K562 (cell line): ENCODE results near the gene CCDC194. TPM values are rescaled to one million over a fixed set of nuclear protein-coding genes. Genes with fewer than 3 reads are reported as not detected.

Experiments used
- ATAC-seq: fragments of 200-7000 bp; cut with Tn5 transposase; 3 replicates; pipeline ENCODE4 v1.9.1; 2020; ENCODE audit warnings: moderate library complexity
- BruUV-seq: library from RNA; stranded (reverse); fragments of 400-500 nt; replicated peaks from 2 replicates; lab custom pipeline; 2021; lab: Mats Ljungman, UMichigan
- CTCF ChIA-PET: fragments of 300-600 bp; formaldehyde crosslinking; extraction: SDS; loops from one replicate; lab custom pipeline; 2021; ENCODE audit warnings: low intra/inter-chr PET ratio; lab: Yijun Ruan, JAX
- POLR2A ChIA-PET: fragments of 300-600, 350-650 bp; sonication (Branson Sonifier 250); formaldehyde crosslinking; extraction: SDS; loops from one replicate; lab custom pipeline; 2021; ENCODE audit warnings: antibody characterized with exemption, inconsistent platforms; lab: Yijun Ruan, JAX
- DNase-seq, 4 experiments: peaks; one replicate each; pipeline versions ENCODE4 v3.0.0 to v3.0.0-alpha.2; 2011 to 2018; ENCODE audit warnings: low spot score in 3 of 4, mixed read lengths in 3 of 4; ENCODE audit errors: extremely low read depth in 1 of 4
- FAIRE-seq: peaks from 2 replicates; lab custom pipeline; 2011; peaks lifted over from hg19 to GRCh38; lab: Jason Lieb, UNC
- H2AFZ ChIP-seq: 2 replicates; pipeline ENCODE4 v1.6.0; 2011; ENCODE audit warnings: low read depth, low read length, control low read depth, inconsistent platforms
- H3K27ac ChIP-seq: fragments of 200-600 bp; 3 replicates; pipeline ENCODE4 v1.8.0; 2011; ENCODE audit warnings: low read depth, mild to moderate bottlenecking, control low read depth, inconsistent platforms, low read length, moderate library complexity, mixed read lengths; ENCODE audit errors: extremely low read depth
- H3K27me3 ChIP-seq, 2 experiments: fragments of 300-600 bp in 1 of 2; 2 replicates in 1 of 2; 3 replicates in 1 of 2; pipeline versions ENCODE4 v1.6.0 to v1.8.0; 2011; ENCODE audit warnings: inconsistent platforms in 2 of 2, low read length in 2 of 2, mild to moderate bottlenecking in 1 of 2, mixed read lengths in 1 of 2, moderate library complexity in 1 of 2; ENCODE audit not compliant: control insufficient read depth in 2 of 2, insufficient read depth in 2 of 2
- H3K36me3 ChIP-seq: fragments of 300-600 bp; 3 replicates; pipeline ENCODE4 v1.8.0; 2011; ENCODE audit warnings: mild to moderate bottlenecking, low read length, inconsistent platforms; ENCODE audit not compliant: control insufficient read depth, insufficient read depth
- H3K4me1 ChIP-seq, 2 experiments: fragments of 200-600 bp in 1 of 2; replicated peaks in 1 of 2; 2 replicates in 1 of 2; 3 replicates in 1 of 2; pipeline versions ENCODE4 v1.5.1 to v1.8.0; 2011; ENCODE audit warnings: inconsistent platforms in 2 of 2, low read length in 2 of 2, mild to moderate bottlenecking in 1 of 2, mixed read lengths in 1 of 2, moderate library complexity in 1 of 2; ENCODE audit not compliant: control insufficient read depth in 2 of 2, insufficient read depth in 2 of 2
- H3K4me2 ChIP-seq: 2 replicates; pipeline ENCODE4 v1.6.1; 2011; ENCODE audit warnings: low read length, control low read depth, inconsistent platforms, mixed read lengths; ENCODE audit not compliant: insufficient read depth
- H3K4me3 ChIP-seq: fragments of 200-600 bp; sonication (generic), shearing (Covaris generic); 2 replicates; pipeline ENCODE4 v1.5.1; 2016; ENCODE audit warnings: control low read depth, inconsistent platforms
- H3K79me2 ChIP-seq: fragments of 200-600 bp; 3 replicates; pipeline ENCODE4 v1.8.0; 2011; ENCODE audit warnings: low read length, inconsistent platforms; ENCODE audit not compliant: control insufficient read depth, insufficient read depth
- H3K9ac ChIP-seq, 2 experiments: 2 replicates each; pipeline versions ENCODE4 v1.6.0 to v1.6.1; 2011; ENCODE audit warnings: low read depth in 2 of 2, low read length in 2 of 2, control low read depth in 1 of 2, inconsistent platforms in 1 of 2, mild to moderate bottlenecking in 1 of 2, mixed read lengths in 1 of 2; ENCODE audit not compliant: insufficient read depth in 1 of 2
- H3K9me1 ChIP-seq: one replicate; pipeline ENCODE4 v1.6.0; 2011; ENCODE audit warnings: inconsistent platforms, mild to moderate bottlenecking, low read length, moderate library complexity; ENCODE audit not compliant: control insufficient read depth, insufficient read depth
- H3K9me3 ChIP-seq: replicated peaks from 2 replicates; pipeline ENCODE4 v1.5.1; 2011; ENCODE audit warnings: low read depth, low read length, inconsistent platforms; ENCODE audit not compliant: control insufficient read depth, insufficient read depth
- H4K20me1 ChIP-seq: replicated peaks from 2 replicates; pipeline ENCODE4 v1.6.1; 2011; ENCODE audit warnings: low read length, inconsistent platforms, mixed read lengths; ENCODE audit not compliant: control insufficient read depth, insufficient read depth
- BCL6 ChIP-seq: fragments of 250-450 bp; sonication (Bioruptor Pico); IDR thresholded peaks from 2 replicates; pipeline ENCODE4 v1.4.0; 2020
- GTF2F1 ChIP-seq: IDR thresholded peaks from 2 replicates; pipeline ENCODE4 v1.6.1; 2011; ENCODE audit warnings: low read depth, low read length, improper control_type of control experiment
- HNRNPK ChIP-seq: fragments of 200-400 bp; formaldehyde crosslinking; IDR thresholded peaks from one replicate; pipeline ENCODE4 v1.6.1; 2018; ENCODE audit warnings: mild to moderate bottlenecking, low read depth, low read length; ENCODE audit not compliant: poor library complexity, severe bottlenecking
- MTA1 ChIP-seq: fragments of 450-650 bp; IDR thresholded peaks from 2 replicates; pipeline ENCODE4 v1.6.1; 2017; ENCODE audit warnings: borderline replicate concordance
- ZNF274 ChIP-seq: IDR thresholded peaks from 2 replicates; pipeline ENCODE4 v1.6.1; 2011; ENCODE audit warnings: low read depth, mild to moderate bottlenecking, low read length, moderate library complexity, borderline replicate concordance
- WGBS: fragments of 100-300 bp; shearing (Covaris generic); methylation state at CpG from one replicate; pipeline ENCODE4 v1.1.6; 2016; ENCODE audit warnings: low coverage, mixed read lengths; ENCODE audit not compliant: insufficient coverage; ENCODE audit errors: missing lambda C conversion rate; 5-methylcytosine and 5-hydroxymethylcytosine counted together
- in situ Hi-C: fragments of 300-500 bp; cut with MboI; formaldehyde crosslinking; loops from 4 replicates; pipeline ENCODE4 v1.15.0; 2018; ENCODE audit warnings: inconsistent platforms, mixed read lengths
- intact Hi-C: fragments of 100-400 bp; cut with micrococcal nuclease; formaldehyde crosslinking; loops from 2 replicates; pipeline ENCODE4 v1.14.2; 2022
- polyA plus RNA-seq, 8 experiments: library from polyadenylated mRNA; depleted of rRNA in 4 of 8; stranded (reverse) in 5 of 8; unstranded in 3 of 8; fragments of >200 nt; fragmentation: Nextera tagmentation in 2 of 8; fragmentation: Illumina TruSeq in 1 of 8; extraction: Ambion mirVana in 2 of 8; extraction: Trizol in 1 of 8; gene quantifications; 2 replicates each; pipeline versions ENCODE4 v1.2.1 to v1.2.3, GENCODE V29; 2011 to 2014; ENCODE audit warnings: inconsistent platforms in 1 of 8, missing spikeins in 1 of 8
- total RNA-seq, 7 experiments: library from RNA; depleted of rRNA in 6 of 7; stranded (reverse); fragments of >200 nt in 6 of 7; fragmentation: Illumina TruSeq in 2 of 7; extraction: Trizol in 2 of 7; gene quantifications; 2 replicates each; pipeline versions ENCODE4 v1.2.1 to v1.2.3, GENCODE V29; 2011 to 2021; ENCODE audit warnings: low replicate concordance in 1 of 7
- TF ChIP-seq, protein P1 (sequence below): fragments of 450-650 bp; formaldehyde crosslinking; IDR thresholded peaks from 2 replicates; pipeline ENCODE4 v1.4.0; 2020; ENCODE audit warnings: mild to moderate bottlenecking, mixed read lengths

Gene CCDC194
- total and polyA plus RNA-seq, 9 of the 15 experiments (the other 6 are each of a cell fraction or from before 2014, with no cell fraction given) = 0.13 to 1.3 (median 0.39) TPM; not detected in 3

DNA sequence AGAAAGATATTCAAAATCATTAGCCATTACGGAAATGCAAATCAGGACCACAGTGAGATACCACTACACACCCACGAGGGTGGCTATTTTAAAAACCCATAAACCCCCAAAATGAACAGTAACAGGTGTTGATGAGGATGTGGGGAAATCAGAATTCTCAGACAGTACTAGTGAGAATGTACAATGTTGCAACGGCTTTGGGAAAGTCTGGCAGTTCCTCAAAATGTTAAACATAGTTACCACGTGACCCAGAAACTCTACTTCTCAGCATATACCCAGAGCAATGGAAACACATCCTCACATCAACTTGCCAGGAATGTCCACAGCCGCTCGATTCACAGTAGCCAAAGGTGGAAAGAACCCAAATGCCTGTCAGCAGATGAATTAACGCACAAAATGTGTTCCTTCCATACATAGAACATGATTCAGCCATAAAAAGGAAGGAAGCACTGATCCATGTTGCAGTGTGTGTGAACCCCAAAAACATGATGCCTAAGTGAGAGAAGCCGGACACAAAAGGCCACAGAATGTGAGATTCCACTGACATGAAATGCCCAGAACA, 23.9 kb downstream of the CCDC194 start (continued):
- TF ChIP-seq, protein P1, sequence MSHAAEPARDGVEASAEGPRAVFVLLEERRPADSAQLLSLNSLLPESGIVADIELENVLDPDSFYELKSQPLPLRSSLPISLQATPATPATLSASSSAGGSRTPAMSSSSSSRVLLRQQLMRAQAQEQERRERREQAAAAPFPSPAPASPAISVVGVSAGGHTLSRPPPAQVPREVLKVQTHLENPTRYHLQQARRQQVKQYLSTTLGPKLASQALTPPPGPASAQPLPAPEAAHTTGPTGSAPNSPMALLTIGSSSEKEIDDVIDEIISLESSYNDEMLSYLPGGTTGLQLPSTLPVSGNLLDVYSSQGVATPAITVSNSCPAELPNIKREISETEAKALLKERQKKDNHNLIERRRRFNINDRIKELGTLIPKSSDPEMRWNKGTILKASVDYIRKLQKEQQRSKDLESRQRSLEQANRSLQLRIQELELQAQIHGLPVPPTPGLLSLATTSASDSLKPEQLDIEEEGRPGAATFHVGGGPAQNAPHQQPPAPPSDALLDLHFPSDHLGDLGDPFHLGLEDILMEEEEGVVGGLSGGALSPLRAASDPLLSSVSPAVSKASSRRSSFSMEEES (CRISPR knock-in tag) = peak; percentile 93

- ATAC-seq = no peak
- no peak overlapping the region for H3K4me3 ChIP-seq
- H3K79me2 ChIP-seq = no peaks in the 10 kb centered on the region
- DNase-seq = peak in 2 of 4 experiments; percentile 6
- no TSS peak for BruUV-seq
- TF ChIP-seq GTF2F1 (no peak), BCL6 (CRISPR knock-in tag) (no peak), MTA1 (no peak), HNRNPK (no peak), ZNF274 (no peak)
- peak overlapping the region in 1 of 2 experiments; percentile 31; a peak in 2 of 4 replicates for H3K9ac ChIP-seq
- H2AFZ ChIP-seq = no peak overlapping the region
- no peaks in the 10 kb centered on the region for H3K9me1 ChIP-seq
- H4K20me1 ChIP-seq = no peaks in the 10 kb centered on the region
- H3K9me3 ChIP-seq = no peaks in the 10 kb centered on the region
- H3K4me2 ChIP-seq = no peak overlapping the region
- no peaks in the 10 kb centered on the region for H3K36me3 ChIP-seq
- no peak overlapping the region for H3K27ac ChIP-seq
- ChIA-PET CTCF (no interaction called here), POLR2A (interaction anchor here (0.9 to 1.6 kb wide), 2 partner anchors 21 to 130 kb away, joined by 3 to 7 read pairs; no protein-coding TSS in a partner anchor)
- peaks cover 5 to 7% of the 10 kb centered on the region in 2 experiments; a peak in 4 of 5 replicates for H3K4me1 ChIP-seq
- WGBS = 17% methylated on average over 18 of the region's 22 CpGs
- FAIRE-seq = no peak
- in situ Hi-C loops (no loop called here), intact Hi-C loops (no loop called here)
- H3K27me3 ChIP-seq = peaks cover 22 to 24% of the 10 kb centered on the region in 2 experiments
Observed at GRCh38 chr19:17365361-17365760, 28.6 kb downstream of the CCDC194 start.
